ENCODE data around the gene SLC4A7. TPM values are rescaled to one million over a fixed set of nuclear protein-coding genes. Genes with fewer than 3 reads are reported as not detected.

SLC4A7 gene
- total and polyA plus RNA-seq, 2 donors (not counting 1 experiment from before 2014, with no cell fraction given): 23.8 to 214 TPM

DNA sequence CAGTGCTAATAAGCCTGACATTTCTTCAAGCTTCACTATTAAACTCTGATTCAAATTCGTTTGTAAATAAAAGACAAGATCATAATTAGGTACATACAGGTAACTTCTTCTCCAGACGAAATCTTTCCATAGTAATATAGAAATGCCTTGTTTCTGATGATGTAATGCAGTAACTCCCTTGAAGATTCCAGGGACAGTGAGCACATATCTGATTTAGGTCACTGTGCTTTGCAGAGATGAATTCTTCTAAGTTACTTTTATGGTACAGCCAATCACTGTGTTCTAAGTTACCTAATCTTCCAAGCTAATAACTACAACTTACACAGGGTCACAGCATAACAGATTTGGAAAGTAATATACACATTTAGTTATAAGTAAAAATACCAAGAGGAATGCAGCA, 27.6 kb downstream of the SLC4A7 start:
- H4K20me1 ChIP-seq (ENCODE audit: control insufficient read depth, extremely low read depth, insufficient read depth, low read length): no peaks in the 10 kb centered on the region
- H3K36me3 ChIP-seq (ENCODE audit: control insufficient read depth, insufficient read depth, low read length): no peaks in the 10 kb centered on the region
- H3K9ac ChIP-seq (ENCODE audit: insufficient read depth, low read length): no peak overlapping the region
- no peaks in the 10 kb centered on the region for H3K9me3 ChIP-seq (ENCODE audit: control insufficient read depth, insufficient read depth, low read depth, low read length)
- H3K27ac ChIP-seq (ENCODE audit: insufficient read depth, low read length): no peak overlapping the region
- H3K4me3 ChIP-seq (replicated peaks in 1 of 4; ENCODE audit: control extremely low read depth in 1 of 4, insufficient read depth in 1 of 4, low read depth in 3 of 4, low read length in 4 of 4): no peak overlapping the region
- H2AFZ ChIP-seq (ENCODE audit: low read length): no peak overlapping the region
- H3K4me1 ChIP-seq (ENCODE audit: control insufficient read depth, extremely low read depth, insufficient read depth, low read length): no peaks in the 10 kb centered on the region
- no peak overlapping the region for H3K4me2 ChIP-seq (ENCODE audit: extremely low read depth, insufficient read depth, low read length)
- no peak for TF ChIP-seq EZH2 (IDR thresholded peaks at IDR 0.05; ENCODE audit: low read length, missing control alignments)
- TF ChIP-seq, protein P1, sequence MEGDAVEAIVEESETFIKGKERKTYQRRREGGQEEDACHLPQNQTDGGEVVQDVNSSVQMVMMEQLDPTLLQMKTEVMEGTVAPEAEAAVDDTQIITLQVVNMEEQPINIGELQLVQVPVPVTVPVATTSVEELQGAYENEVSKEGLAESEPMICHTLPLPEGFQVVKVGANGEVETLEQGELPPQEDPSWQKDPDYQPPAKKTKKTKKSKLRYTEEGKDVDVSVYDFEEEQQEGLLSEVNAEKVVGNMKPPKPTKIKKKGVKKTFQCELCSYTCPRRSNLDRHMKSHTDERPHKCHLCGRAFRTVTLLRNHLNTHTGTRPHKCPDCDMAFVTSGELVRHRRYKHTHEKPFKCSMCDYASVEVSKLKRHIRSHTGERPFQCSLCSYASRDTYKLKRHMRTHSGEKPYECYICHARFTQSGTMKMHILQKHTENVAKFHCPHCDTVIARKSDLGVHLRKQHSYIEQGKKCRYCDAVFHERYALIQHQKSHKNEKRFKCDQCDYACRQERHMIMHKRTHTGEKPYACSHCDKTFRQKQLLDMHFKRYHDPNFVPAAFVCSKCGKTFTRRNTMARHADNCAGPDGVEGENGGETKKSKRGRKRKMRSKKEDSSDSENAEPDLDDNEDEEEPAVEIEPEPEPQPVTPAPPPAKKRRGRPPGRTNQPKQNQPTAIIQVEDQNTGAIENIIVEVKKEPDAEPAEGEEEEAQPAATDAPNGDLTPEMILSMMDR (conservative IDR thresholded peaks at IDR 0.05 in 1 of 2, IDR thresholded peaks at IDR 0.05 in 1 of 2; ENCODE audit: low read depth in 1 of 2, low read length in 2 of 2): no peak
- peak in 1 of 2 donors; percentile 28 for DNase-seq (ENCODE audit: low read depth in 2 of 2)
- peaks cover 87% of the 10 kb centered on the region for H3K79me2 ChIP-seq (ENCODE audit: control insufficient read depth, insufficient read depth, low read length)
- H3K27me3 ChIP-seq (ENCODE audit: control insufficient read depth, insufficient read depth, low read length): no peaks in the 10 kb centered on the region

DNA sequence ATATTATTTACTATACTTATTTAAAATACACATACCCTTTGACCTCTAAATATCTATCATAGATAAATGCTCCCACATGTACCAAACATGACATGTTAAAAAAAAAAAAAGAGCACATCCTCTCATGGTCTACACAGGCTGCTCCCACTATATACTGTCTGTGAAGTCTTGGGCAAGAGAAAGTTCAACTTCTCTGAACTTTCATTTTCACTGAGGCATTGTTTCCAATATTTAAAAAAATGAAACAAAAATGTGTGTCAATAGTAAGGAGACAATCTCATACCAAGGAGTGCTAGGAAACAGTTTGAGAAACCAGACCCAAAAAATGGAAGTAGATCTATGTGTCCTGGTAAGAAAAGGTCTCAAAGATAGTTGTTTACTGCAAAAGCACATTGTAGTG, 29.3 kb downstream of the SLC4A7 start:
- H3K27ac ChIP-seq (ENCODE audit: insufficient read depth, low read length): no peak overlapping the region
- TF ChIP-seq, protein P1 (conservative IDR thresholded peaks at IDR 0.05 in 1 of 2, IDR thresholded peaks at IDR 0.05 in 1 of 2; ENCODE audit: low read depth in 1 of 2, low read length in 2 of 2): no peak
- H3K4me3 ChIP-seq (replicated peaks in 1 of 4; ENCODE audit: control extremely low read depth in 1 of 4, insufficient read depth in 1 of 4, low read depth in 3 of 4, low read length in 4 of 4): no peak overlapping the region
- no peaks in the 10 kb centered on the region for H3K9me3 ChIP-seq (ENCODE audit: control insufficient read depth, insufficient read depth, low read depth, low read length)
- no peak overlapping the region for H2AFZ ChIP-seq (ENCODE audit: low read length)
- DNase-seq (ENCODE audit: low read depth in 2 of 2): peak in 1 of 2 donors; percentile 46
- no peaks in the 10 kb centered on the region for H4K20me1 ChIP-seq (ENCODE audit: control insufficient read depth, extremely low read depth, insufficient read depth, low read length)
- no peaks in the 10 kb centered on the region for H3K27me3 ChIP-seq (ENCODE audit: control insufficient read depth, insufficient read depth, low read length)
- peaks cover 3% of the 10 kb centered on the region for H3K4me1 ChIP-seq (ENCODE audit: control insufficient read depth, extremely low read depth, insufficient read depth, low read length)
- no peaks in the 10 kb centered on the region for H3K36me3 ChIP-seq (ENCODE audit: control insufficient read depth, insufficient read depth, low read length)
- no peak overlapping the region for H3K9ac ChIP-seq (ENCODE audit: insufficient read depth, low read length)
- H3K79me2 ChIP-seq (ENCODE audit: control insufficient read depth, insufficient read depth, low read length): peaks cover 79% of the 10 kb centered on the region
- H3K4me2 ChIP-seq (ENCODE audit: extremely low read depth, insufficient read depth, low read length): no peak overlapping the region

DNA sequence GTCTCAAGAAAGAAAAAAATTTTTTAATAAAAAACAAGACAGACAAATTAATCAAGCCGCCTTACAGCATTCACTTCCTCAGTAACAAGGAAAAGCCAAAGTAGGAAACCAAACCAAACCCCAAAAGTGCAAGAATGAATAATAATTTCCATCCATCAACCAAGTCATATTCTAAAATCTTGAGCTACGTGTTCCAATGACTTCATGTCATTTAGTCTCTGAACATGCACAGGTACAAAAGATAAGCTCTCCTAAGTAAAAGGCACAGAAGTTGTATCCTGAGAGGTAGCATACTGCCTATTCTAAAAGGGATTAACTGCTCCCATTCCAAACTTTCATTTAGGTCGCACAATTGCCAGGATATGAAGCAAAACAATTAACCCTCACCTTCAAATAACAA, 29.7 kb downstream of the SLC4A7 start:
- TF ChIP-seq EZH2 (IDR thresholded peaks at IDR 0.05; ENCODE audit: low read length, missing control alignments): no peak
- TF ChIP-seq, protein P1 (conservative IDR thresholded peaks at IDR 0.05 in 1 of 2, IDR thresholded peaks at IDR 0.05 in 1 of 2; ENCODE audit: low read depth in 1 of 2, low read length in 2 of 2): no peak
- Histone ChIP-seq H4K20me1 (ENCODE audit: control insufficient read depth, extremely low read depth, insufficient read depth, low read length) (no peaks in the 10 kb centered on the region), H3K79me2 (ENCODE audit: control insufficient read depth, insufficient read depth, low read length) (peaks cover 80% of the 10 kb centered on the region), H3K9me3 (ENCODE audit: control insufficient read depth, insufficient read depth, low read depth, low read length) (no peaks in the 10 kb centered on the region), H3K9ac (ENCODE audit: insufficient read depth, low read length) (no peak overlapping the region), H3K4me3 (replicated peaks in 1 of 4; ENCODE audit: control extremely low read depth in 1 of 4, insufficient read depth in 1 of 4, low read depth in 3 of 4, low read length in 4 of 4) (no peak overlapping the region), H3K27me3 (ENCODE audit: control insufficient read depth, insufficient read depth, low read length) (no peaks in the 10 kb centered on the region), H3K4me2 (ENCODE audit: extremely low read depth, insufficient read depth, low read length) (no peak overlapping the region), H3K36me3 (ENCODE audit: control insufficient read depth, insufficient read depth, low read length) (no peaks in the 10 kb centered on the region), H2AFZ (ENCODE audit: low read length) (no peak overlapping the region), H3K27ac (ENCODE audit: insufficient read depth, low read length) (no peak overlapping the region), H3K4me1 (ENCODE audit: control insufficient read depth, extremely low read depth, insufficient read depth, low read length) (peaks cover 3% of the 10 kb centered on the region)
- DNase-seq (ENCODE audit: low read depth in 2 of 2): no peak
